HG03565 (cell line): ENCODE results near the gene SIRT6.
"Not testable (repeated sequence)": the region's sequence is repeated elsewhere in the genome, so short reads cannot be mapped to it uniquely, and the experiment has no call there.

Experiments
- ATAC-seq: cut with Tn5 transposase; IDR thresholded peaks from one replicate; pipeline ENCODE4 v1.9.1; 2021; ENCODE audit warnings: mild to moderate bottlenecking, moderate library complexity; ENCODE audit not compliant: unreplicated experiment

The SIRT6 gene

DNA sequence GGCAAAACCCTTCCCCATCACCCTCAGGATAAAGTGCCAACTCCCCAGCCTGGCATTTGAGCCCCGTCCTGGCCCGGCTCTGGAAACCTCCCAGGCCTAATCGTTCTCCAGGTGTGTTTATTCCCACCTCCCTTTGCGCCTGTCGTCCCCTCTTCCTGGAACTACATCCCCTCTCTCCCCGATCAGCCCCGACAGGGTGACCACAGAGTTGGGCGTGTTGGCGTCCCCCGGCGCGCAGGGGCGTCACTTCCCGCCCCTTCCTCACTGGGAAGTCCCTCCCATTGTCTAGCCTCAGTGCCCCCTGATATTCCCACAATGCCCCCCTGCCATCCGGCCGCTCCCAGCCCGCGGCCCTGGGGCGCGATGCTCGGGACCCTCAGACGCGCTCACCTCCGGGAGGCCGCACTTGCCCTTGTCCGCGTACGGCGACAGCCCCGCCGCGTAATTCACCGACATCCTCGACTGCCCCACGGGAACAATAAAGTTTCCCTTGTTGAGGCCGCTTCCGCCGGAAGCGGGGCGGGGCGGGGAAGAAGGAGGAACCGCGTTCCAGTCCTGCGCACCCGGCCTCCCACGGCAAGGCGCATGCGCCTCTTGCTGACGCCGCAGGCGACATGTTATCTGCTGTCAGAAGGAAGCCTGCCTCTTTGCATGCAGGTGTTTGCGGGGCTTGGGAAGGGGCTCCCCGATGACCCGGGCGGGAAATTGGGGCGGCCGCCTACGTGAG lies at the start of gene SIRT6, which contains the start of gene ANKRD24:
SIRT6 (minus strand) TSS at position 480 of the 727 bp plus-strand sequence; CDS start at position 456, 24 bp downstream.
ANKRD24 (plus strand) TSS at position 606 of the 727 bp plus-strand sequence. CDS start 3,737 bp downstream, outside the sequence.
- ATAC-seq = peak; percentile 61

DNA sequence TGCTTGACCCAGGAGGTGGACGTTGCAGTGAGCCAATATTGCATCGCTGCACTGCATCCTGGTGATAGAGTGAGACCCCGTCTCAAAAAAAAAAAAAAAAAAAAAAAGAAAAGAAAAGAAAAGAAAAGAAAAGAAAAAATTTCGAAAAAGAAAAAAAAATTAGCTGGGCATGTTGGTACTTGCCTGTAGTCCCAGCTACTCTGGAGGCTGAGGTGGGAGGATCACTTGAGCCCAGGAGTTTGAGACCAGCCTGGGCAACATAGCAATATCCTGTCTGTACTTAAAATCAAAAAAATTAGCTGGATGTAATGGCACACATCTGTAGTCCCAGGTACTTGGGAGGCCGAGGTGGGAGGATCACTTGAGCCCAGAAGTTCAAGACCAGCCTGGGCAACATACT lies 49.8 kb upstream of the SIRT6 start:
- not testable (repeated sequence) for ATAC-seq

DNA sequence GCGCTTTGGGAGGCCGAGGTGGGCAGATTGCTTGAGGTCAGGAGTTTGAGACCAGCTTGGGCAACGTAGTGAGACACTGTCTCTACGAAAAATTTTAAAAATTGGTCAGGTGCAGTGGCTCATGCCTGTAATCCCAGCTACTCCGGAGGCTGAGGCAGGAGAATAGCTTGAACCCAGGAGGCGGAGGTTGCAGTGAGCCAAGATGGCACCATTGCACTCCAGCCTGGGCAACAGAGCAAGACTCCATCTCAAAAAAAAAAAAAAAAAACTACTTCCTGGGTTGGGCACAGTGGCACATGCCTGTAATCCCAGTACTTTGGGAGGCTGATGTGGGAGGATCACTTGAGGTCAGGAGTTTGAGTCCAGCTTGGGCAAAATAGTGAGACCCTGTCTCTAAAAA lies 49.2 kb upstream of the SIRT6 start:
- ATAC-seq = not testable (repeated sequence)

DNA sequence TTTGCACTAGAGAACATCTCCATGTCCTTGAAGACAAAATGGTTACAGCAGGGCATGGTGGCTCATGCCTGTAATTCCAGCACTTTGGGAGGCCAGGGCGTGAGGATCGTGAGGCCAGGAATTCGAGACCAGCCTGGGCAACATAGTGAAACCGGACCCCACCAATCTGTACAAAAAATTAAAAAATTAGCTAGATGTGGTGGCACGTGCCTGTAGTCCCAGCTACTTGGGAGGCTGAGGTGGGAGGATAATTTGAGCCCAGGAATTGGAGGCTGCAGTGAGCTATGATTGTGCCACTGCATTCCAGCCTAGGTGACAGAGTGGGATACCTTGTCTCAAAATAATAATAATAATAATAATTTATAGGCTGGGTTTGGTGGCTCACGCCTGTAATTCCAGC lies 47.9 kb upstream of the SIRT6 start:
- ATAC-seq = not testable (repeated sequence)

DNA sequence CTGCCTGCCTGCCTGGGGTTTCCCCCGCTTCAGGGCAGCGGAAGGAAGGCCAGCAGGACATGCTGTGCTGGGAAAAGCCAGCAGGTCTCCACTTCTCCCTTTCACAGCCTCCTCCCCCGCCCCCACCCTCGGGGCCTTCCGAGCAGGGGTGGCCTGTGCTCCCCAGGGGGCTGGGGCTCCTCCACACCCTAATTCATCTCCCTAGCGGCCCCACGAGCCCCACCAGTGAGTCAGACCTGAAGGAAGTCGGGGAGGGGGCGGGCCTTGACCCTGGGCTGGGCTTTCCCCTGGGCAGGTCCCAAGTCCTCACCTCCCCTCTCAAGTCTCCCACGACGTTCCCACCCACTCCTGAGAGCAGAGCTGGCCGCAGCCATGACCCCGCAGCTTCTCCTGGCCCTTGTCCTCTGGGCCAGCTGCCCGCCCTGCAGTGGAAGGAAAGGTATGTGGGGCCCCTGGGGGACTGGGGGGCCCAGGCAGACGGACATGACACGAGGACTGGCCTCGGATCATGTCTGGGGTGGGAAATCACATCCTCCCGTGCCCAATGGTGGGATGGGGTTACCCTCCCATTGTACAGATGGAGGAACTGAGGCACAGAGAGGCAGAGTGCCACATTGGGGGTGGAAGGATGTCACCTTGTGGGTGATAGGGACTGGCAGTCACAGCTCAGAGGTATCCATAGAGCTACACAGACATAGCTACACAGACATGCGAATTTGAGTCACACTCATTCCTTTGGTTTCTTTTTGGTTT lies 47.0 kb upstream of the SIRT6 start, which contains the start of gene EBI3:
EBI3 (plus strand) TSS at position 345 of the 753 bp plus-strand sequence; CDS start at position 373, 28 bp downstream.
- ATAC-seq = no peak

DNA sequence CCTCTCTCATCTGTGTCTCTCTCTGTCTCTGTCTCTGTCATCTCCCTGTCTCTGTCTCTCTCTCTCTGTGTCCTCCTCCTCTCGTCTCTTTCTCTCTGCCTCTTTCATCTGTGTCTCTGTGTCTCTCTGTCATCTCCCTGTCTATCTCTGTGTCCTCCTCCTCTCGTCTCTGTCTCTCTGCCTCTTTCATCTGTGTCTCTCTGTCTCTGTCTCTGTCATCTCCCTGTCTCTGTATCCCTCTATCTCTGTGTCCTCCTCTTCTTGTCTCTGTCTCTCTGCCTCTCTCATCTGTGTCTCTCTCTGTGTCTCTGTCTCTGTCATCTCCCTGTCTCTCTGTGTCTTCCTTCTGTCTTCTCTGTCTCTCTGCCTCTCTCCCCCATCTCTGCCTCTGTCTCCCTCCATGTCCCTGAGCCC lies 46.4 kb upstream of the SIRT6 start:
- no peak for ATAC-seq

DNA sequence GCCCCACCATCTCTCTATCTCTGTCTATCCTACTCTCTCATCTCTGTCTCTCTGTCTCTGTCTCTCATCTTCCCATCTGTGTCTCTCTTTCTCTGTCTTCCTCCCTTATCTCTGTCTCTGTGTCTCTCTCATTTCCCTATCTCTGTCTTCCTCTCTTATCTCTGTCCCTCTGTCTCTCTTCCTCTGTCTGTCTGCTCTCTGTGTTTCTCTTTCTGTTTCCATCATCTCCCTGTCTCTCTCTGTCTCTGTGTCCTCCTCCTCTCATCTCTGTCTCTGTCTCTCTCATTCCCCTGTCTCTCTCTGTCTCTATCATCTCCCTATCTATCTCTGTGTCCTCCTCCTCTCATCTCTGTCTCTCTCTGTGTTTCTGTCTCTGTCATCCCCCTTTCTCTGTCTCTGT lies 45.4 kb upstream of the SIRT6 start:
- ATAC-seq = no peak

DNA sequence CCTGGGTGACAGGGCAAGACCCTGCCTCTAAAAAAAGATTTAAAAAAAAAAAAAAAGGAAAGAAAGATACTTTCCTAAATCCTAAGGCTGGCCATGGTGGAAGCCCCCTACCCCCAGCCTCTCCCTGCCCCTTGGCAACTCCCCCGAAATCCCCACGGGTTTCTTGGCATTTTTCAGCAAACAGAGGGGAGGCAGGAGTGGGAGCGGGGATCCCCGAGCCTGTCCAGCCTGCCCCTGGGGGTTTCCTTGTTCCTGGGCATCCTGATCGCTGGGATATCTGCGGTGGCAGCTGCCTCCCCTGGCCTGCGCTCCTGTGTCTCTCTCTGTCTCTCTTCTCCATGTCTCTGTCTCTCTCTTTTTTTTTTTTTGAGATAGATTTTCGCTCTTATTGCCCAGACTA lies 43.5 kb upstream of the SIRT6 start:
- no peak for ATAC-seq

DNA sequence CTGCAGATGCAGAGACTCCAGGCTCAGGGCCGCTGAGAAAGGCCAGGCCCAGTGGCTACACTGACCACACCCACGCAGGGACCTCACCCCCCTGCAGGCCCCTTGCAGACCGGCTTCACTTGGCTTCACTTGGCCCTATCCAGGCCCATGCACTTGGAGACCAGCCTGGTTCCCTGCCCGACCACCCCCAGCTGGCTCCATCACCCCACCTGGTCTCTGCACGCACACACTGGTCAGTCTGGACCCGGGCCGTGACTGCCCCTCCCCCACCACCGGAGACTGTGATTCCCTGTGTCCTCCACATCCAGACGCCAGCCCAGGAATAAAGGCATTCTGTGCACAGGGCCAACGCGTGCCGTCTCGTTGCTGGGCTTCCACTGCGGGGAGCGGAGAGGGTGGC lies 42.1 kb upstream of the SIRT6 start:
- no peak for ATAC-seq

DNA sequence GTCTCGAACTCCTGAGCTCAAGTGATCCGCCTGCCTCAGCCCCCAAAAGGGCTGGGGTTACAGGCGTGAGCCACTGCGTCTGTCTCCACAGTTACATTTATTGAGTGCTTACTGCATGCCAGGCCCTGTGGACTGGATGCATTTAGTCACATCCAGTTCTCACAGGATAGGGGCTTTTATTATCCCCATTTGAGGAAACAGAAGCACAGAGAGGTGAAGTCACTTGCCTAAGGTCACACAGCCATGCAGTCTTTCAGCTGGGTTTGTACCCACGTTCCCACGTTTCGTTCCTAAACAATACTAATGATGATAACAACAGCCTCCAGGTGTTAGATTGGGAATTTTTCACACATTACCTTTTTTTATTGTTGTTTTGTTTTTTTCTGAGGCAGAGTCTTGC lies 37.8 kb upstream of the SIRT6 start:
- ATAC-seq = no peak

DNA sequence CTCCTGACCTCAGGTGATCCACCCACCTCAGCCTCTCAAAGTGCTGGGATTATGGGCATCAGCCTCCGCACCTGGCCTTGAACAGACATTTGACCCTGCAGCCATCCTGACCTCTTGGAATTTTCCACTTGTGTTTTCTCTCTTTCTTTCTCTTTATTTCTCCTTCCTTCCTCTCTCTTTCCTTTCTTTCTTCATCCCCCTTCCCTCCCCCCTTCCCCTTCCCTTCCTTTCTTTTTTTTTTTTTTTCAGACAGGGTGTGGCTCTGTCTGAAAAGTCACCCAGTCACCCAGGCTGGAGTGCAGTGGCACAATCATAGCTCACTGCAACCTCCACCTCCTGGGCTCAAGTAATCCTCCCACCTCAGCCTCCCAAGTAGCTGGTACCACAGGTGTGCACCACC lies 36.2 kb upstream of the SIRT6 start:
- not testable (repeated sequence) for ATAC-seq

DNA sequence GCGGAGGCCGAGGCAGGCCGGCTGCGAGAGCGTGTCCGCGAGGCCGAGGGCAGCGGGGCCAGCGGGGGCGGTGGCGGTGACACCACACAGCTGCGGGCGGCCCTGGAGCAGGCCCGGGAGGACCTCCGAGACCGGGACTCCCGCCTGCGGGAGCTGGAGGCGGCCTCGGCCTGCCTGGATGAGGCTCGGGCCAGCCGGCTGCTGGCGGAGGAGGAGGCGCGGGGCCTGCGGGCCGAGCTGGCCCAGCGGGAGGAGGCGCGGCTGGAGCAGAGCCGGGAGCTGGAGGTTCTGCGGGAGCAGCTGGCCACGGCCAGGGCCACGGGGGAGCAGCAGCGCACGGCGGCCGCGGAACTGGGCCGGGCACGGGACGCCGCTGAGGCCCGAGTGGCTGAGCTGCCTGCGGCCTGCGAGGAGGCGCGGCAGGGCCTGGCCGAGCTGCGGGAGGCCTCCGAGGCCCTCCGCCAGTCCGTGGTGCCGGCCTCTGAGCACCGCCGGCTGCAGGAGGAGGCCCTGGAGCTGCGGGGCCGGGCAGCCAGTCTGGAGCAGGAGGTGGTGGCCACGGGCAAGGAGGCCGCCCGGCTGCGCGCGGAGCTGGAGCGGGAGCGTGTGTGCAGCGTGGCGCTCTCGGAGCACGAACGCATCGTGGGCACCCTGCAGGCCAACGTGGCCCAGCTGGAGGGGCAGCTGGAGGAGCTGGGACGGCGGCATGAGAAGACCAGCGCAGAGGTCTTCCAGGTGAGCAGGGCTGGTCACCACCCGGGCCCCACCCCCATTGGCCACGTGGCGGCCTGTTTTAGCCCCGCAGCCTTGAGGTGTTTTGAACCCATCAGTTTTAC lies 35.3 kb upstream of the SIRT6 start:
- no peak for ATAC-seq

DNA sequence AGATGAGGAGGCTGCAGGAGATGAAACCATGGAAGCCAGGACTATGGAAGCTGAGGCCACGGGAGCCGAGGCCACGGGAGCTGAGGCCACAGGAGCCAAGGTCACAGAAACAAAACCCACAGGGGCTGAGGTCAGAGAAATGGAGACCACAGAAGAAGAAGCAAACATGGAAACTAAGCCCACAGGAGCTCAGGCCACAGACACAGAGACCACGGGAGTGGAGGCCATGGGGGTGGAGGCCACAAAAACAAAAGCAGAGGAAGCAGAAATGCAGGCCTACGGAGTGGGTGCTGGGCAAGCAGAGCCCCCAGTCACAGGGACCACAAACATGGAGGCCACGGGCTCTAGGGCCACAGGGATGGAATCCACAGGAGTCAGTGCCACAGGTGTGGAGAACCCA lies 34.5 kb upstream of the SIRT6 start:
- ATAC-seq = no peak

DNA sequence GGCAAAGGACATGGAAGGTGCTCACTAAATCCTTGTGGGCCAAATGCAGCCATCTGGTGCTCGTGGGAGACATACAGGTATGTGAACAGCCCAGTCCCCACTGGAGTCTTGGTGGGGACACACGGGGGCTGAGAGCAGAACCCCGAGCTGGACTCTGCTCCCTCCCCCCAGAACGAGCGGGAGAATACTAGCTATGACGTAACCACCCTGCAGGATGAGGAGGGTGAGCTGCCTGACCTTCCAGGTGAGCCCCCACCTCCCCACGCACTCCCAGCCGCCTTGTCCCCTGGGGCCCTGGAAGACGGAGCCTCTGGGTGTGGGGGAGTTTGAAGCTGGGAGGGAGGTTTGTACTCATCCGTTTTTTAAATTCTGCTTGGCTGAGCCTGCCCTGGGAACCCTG lies 33.4 kb upstream of the SIRT6 start:
- no peak for ATAC-seq

DNA sequence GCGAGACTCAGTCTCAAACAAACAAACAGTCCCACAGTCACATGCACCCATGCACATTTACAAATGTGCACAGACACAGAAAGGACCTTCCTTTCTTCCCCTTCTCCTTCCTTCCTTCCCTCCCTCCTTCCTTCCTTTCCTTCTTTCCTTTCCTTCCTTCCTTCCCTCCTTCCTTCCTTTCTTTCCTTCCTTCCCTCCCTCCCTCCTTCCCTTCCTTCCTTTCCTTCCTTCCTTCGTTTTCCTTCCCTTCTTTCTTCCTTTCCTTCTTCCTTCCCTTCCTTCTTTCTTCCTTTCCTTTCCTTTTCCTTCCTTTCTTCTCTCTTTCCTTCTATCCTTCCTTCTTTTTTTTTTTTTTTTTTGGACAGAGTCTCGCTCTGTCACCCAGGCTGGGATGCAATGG lies 30.8 kb upstream of the SIRT6 start:
- ATAC-seq = no peak

DNA sequence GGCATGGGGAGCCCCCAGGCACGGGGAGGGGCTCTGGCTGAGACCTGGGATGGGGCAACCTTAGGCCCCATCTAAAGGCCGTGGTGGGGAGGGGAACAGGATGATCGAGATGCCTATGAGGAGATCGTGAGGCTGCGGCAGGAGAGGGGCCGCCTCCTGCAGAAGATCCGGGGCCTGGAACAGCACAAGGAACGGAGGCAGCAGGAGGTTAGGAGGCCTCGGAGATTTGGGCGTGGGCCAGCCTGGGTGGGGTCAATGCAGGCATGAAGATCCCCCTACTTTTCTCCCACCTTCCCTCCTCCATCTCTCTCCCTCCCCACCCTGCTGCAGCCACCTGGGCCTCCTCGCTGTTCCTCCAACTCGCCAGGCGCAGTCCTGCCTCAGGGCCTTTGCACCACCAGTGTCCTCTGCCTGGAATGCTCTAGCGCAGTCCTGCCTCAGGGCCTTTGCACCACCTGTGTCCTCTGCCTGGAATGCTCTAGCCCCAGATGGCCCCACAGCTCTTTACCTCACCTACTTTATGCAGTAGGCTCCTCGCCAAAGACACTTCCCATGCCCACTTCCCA lies 27.9 kb upstream of the SIRT6 start:
- no peak for ATAC-seq

DNA sequence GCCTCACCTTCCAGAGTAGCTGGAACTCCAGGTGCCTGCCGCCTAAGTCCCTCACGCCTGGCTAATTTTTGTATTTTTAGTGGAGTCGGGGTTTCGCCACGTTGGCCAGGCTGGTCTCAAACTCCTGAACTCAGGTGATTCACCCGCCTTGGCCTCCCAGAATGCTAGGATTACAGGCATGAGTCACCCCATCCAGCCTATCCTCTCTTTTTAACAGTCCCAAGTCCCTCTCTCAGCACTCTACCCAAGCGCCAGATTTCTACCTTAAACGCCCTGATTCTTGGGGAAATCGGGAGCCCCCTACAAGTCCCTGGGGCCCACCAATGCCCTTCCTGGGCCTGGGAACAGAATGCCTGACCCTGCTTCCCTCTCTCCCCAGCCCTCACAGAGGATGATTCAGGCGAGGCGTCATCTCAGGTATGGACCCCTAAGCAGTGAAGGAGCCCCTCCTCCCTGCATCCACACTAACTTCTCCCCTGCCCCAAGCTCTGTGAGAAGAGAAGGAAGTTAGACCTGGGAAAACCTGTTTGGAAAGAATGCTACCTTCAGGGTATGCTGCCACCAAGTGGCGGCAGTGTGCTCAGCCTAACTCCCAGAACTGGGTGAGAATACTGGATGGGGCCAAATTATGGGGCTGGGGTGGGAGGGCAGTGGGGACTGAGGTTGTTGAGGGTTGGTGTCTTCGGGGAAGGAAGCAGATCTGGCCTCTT lies 26.2 kb upstream of the SIRT6 start:
- no peak for ATAC-seq

DNA sequence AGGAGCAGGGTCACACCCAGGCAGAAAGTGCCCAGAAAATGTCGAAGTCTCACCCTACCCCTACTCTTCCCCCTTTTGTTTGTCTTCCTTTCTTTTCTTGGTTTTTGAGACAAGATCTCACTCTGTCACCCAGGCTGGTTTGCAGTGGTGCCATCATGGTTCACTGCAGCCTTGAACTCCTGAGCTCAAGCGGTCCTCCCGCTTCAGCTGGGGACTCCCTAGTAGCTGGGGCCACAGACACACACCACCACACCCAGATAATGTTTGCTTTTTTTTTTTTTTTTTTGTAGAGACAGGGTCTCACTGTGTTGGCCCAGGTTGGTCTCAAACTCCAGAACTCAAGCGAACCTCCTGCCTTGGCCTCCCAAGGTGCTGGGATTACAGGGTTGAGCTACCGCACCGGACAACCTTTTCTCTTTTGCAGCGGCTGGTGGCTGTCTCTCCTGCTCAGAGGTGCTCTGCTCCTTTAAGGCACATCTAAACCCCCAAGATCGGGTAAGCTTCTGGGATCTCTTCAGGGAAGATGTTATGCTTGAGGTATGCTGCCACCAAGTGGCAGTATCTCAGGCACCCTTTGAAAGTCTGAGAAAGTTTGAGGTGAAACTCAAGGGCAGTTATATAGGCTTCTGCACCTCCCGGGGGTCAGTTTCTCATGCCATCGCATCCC lies 24.6 kb upstream of the SIRT6 start:
- no peak for ATAC-seq

DNA sequence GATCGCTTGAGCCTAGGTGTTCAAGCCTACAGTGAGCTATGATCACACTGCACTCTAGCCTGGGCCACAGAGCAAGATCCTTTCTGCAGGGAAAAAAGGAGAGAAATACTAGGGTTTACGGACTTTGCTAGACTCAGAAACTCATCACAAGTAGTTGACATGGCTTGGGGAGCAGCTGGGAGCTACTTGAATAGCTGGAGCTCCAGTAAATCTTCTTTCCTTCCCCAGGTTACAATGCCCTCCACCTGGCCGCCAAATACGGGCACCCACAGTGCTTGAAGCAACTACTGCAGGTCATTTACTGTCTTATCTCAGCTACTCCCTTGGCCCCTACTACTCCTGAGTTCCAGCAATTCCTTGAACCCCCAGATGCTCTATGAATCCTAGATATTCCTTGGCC lies 19.4 kb upstream of the SIRT6 start:
- no peak for ATAC-seq
